ENCODE measurements around the gene CFAP97D2.
"Not testable (repeated sequence)": the region's sequence is repeated elsewhere in the genome, so short reads cannot be mapped to it uniquely, and the experiment has no call there.

Gene CFAP97D2

DNA sequence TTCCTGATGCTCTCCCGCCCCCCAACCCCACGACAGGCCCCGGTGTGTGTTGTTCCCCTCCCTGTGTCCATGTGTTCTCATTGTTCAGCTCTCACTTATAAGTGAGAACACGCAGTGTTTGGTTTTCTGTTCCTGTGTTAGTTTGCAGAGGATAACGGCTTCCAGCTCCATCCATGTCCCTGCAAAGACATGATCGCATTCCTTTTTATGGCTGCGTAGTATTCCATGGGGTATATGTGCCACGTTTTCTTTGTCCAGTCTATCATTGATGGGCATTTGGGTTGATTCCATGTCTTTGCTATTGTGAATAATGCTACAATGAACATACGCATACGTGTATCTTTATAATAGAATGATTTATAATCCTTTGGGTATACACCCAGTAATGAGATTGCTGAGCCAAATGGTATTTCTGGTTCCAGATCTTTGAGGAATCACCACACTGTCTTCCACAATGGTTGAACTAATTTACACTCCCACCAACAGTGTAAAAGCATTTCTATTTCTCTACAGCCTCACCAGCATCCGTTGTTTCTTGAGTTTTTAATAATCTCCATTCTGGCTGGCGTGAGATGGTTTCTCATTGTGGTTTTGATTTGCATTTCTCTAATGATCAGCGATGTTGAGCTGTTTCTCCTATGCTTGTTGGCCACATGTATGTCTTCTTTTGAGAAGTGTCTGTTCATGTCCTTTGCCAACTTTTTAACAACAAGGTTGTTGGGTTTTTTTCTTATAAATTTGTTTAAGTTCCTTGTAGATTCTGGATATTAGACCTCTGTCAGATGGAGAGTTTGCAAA is 20.0 kb upstream of the CFAP97D2 start:
- not testable (repeated sequence) for DNase-seq

DNA sequence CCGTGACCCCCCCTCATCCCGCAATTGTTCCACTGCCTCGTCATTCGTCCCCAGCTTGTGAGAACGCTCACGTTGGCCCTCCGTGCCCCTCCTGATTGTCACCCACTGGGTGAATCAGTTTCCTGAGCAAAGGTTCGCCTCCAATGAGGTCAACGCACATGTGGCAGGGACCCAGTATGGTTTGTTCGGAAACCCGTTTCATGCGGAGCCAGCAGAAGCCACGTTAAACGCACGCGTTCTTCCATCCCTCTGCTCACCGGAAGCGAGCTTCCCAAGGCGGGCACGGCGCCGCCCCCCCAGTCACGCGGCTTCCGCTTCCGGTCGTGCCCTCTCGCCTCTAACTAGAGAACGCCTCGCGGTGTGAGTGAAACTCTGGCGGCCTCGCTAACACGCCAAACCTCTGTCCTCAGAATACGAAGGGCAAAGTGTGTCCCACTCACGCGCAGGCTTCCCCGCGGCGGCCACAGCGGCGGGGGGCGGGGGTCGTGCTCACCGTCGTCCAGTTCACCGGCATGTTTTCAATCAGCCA is 18.0 kb upstream of the CFAP97D2 start:
- DNase-seq = no peak

DNA sequence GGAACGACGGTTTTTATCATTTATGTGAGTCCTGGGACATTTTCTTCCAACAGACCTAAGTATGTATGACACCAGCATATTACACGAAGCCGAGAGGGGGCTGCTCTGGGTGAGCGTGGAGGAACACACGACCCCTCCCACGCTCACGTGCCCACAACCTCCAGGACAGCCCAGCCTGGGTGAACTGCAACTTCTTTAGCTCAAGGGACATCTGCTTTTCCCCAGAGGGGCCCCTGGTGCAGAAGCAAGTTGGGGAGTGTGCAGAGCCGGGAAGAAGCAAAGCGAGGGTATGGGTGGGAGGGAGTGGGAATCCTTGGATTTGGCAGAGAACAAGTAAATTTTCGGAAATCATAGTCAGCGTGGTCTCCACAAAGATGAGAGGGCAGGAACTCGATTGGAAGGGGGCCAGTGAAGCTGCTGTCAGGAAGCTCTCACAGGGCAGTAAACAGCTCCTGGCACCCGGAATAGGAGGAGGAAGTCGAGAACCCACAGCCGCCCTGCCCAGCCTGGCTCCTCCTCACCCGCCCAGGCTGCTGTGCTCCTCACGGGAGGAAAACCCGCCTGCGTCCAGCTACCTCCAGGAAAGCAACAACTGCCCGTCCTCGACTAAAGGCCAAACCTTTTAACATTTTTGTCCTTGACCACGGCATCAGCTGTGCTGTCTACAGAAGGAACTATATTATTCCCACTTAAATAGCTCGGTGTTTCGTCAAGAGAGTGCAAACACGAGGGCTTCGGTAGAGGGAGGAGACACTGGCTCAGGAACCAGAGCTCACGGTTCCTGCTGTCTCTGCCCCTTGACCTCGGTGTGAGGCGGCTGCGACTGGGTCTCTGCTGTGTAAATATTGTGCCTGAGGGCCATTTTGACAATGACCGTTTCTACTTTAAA is 17.2 kb upstream of the CFAP97D2 start:
- no peak for DNase-seq

DNA sequence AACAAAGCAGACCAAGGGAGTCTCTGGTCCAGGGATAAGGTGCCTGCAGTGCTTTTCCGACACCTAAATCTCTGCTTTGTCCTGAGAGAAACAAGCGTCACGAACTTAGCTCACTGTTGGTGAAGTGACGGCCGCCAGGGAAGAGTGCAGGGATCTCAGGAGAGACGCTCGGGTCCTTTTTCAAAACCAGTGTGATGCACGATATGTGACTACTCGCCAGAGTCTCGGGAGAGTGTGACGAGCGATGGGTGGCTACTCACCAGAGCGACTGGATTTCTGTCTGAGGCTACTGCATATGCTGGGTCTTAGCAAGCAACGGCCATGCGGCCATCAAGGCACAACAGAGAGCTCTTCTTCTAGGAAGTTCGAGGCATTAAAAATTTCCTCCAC is 16.5 kb upstream of the CFAP97D2 start:
- no peak for DNase-seq

GRCh38 chr13:114164053-114164452 is 15.0 kb upstream of the CFAP97D2 start:
- DNase-seq = no peak

DNA sequence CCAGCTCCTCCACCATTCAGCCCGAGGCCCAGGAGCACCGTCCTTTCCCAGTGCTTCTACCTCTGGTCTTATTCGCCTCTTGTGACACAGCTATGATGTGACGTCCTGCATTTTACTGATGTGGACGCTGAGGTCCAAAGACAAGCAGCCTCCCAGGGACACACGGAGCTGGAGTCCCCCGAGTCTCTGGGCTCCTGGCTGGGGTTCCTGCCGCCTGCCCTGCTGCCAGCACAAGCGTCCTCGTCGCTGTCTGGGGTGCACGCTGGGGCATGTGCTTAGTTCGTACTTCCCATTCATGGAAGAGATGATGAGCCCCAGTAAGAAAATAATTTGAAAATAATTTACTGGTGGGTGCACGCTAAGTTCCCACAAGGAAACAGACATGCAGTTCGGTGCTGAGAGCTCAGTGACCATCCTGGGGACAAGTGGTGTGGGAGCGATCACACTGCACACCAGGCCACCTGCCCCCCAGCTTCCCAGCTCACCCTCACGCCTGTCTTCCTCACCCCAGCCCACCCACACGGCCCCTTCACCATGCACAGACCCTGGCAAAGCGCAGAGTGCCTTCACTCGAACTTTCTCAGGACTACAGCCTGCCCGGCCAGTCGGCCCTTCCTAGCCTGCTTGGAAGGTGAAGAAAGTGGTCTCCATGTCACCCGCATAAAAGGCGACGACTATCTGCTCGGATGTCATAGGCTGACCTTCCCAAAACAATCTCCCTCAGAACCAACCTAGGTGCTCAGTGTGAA is 14.2 kb upstream of the CFAP97D2 start:
- DNase-seq = no peak

GRCh38 chr13:114166381-114167131 is 12.5 kb upstream of the CFAP97D2 start:
- DNase-seq = no peak

- no peak for DNase-seq
Observed at GRCh38 chr13:114167426-114167825, 11.6 kb upstream of the CFAP97D2 start.

- DNase-seq = no peak
Observed at GRCh38 chr13:114167885-114168284, 11.2 kb upstream of the CFAP97D2 start.

GRCh38 chr13:114173272-114173671 is 5.8 kb upstream of the CFAP97D2 start:
- no peak for DNase-seq

DNA sequence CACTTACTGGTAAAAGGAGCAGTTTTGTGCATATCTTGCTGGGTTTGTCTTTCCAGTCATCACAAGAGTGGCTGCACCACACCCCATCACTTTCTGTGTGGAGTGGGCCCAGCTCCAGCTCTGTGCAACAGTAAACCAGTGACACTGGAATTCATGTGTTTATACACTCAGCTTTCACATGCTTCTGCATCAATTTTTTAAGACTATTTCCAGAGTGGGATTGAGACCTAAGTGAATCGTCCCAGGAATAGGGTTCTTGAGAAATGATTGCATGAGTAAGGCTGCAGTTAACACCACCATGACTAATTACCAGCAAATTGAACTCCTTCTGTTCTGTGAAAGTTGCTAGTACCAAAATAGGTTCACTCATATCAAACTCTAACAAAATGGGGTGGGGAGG is 5.3 kb upstream of the CFAP97D2 start:
- DNase-seq = no peak

GRCh38 chr13:114174529-114174961 is 4.5 kb upstream of the CFAP97D2 start:
- DNase-seq = no peak

- DNase-seq = not testable (repeated sequence)
Observed at GRCh38 chr13:114176359-114176902, 2.6 kb upstream of the CFAP97D2 start.

DNA sequence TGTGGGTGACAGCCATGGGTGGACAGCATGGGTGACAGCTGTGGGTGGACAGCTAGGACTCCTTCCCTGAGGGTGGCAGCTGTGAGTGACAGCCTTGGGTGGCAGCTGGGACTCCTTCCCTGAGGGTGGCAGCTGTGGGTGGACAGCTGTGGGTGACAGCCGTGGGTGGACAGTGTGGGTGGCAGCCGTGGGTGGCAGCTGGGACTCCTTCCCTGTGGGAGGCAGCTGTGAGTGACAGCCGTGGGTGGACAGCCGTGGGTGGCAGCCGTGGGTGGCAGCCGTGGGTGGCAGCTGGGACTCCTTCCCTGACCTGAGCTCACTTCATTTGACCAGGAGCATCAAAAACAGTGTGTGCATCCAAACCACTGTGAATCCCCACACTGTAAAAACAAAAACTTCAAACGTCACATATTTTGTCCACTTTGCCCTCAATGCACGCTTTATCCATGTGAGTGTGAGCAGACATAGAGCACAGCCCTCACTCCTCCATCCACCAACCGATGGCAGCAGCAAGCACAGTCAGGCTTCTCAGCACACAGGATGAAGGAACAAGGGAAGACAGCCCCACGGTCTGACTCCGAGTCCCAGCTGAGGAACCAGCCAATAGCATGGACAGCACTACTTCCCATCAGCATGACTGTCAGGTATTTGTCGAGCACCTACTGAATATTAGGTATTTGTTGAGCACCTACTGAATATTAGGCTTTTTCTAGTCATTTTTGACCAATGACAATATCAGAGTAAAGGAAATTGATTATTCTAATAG is 1.6 kb upstream of the CFAP97D2 start:
- DNase-seq = no peak

DNA sequence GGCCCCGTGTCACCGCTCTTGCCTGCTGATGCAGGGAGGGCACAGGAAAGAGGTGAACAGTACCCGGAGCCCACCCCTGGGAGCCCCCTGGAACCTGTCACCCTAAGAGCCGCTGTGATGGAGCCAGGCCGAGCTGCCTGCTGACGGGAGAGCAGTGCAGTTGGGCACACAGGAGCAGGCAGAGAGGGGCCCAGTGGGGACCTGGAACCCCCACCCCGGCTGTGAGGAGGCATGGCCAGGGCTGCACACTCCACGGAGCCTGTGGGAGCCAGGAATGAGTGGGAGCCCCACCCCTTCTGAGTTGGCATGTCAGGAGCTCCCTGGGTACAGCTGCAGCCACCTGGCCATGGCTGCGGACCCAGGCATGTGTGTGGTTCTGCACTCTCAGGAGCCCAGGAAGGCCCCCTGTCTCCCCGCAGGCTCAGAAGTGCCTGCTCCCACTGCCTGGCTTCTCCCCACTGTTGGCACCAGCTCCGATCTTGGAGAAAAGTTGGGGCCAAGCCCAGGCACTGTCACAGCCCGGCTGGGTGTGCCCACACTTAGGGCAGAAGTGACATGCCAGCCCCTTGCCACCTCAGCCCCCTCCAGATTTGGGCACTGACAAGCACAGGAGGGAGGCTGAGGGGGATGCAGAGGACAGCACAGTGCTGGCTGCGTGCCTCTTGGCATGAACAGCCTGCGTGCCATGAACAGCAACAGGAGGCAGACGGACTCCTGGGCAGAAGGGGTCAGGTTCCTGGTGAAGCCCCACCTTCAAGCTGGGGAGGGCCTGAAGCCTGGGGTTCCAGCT is 6.3 kb downstream of the CFAP97D2 start:
- DNase-seq = no peak

DNA sequence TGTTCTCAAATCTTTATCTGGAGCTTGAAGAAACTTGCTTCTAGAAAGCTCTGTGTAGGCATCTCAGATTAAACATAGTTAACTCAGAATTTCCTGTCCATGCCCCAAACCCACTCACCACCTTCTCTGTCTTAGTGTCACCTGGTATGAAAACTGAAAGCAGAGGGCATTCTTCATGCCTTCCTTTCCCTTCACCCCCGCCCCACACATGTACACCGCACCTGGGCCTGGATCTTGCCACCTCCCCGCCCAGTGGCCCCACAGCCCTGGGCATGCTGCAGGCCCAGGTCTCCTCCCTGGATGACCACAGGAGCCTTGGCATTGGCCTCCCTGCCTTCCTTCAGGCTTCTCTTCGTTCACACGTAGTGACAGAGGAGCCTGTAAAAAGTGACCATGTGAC is 15.8 kb downstream of the CFAP97D2 start:
- DNase-seq = no peak

GRCh38 chr13:114196629-114197028 is 17.6 kb downstream of the CFAP97D2 start:
- DNase-seq = no peak

DNA sequence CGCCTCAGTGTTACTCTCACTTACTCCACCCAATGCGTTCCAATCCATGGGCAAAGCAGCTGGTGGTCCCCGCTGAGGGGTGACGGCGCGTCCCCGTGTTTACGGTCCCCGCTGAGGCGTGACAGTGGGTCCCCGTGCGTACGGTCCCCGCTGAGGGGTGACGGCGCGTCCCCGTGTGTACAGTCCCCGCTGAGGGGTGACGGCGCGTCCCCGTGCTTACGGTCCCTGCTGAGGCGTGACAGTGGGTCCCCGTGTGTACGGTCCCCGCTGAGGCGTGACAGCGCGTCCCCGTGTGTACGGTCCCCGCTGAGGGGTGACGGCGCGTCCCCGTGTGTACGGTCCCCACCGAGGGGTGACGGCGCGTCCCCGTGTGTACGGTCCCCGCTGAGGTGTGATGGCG is 19.5 kb downstream of the CFAP97D2 start:
- DNase-seq = no peak

- DNase-seq = not testable (repeated sequence)
Observed at GRCh38 chr13:114199526-114199925, 20.5 kb downstream of the CFAP97D2 start.

DNA sequence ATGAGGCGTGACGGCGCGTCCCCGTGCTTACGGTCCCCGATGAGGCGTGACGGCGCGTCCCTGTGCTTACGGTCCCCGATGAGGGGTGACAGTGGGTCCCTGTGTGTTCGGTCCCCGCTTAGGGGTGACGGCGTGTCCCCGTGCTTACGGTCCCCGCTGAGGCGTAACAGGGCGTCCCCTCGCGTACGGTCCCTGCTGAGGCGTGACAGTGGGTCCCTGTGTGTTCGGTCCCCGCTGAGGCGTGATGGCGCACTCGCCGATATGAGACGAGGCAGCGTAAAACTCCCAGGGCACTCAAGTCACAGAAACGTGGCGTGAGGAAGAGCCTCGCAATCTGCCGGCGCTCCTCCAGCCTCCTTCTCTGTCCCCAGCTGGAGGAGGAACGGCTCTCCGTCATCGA is 20.9 kb downstream of the CFAP97D2 start:
- DNase-seq = no peak

All from amniotic stem cell (primary cell).